ACC112 (cell line): ENCODE measurements around the gene COL11A2.

ENCODE experiments used
- H2AFZ ChIP-seq: fragments of 200-600 bp; sonication (generic); one replicate; pipeline ENCODE4 v1.6.0; 2017; ENCODE audit warnings: antibody characterized with exemption, low read length; ENCODE audit not compliant: unreplicated experiment
- H3K27ac ChIP-seq: fragments of 200-600 bp; sonication (generic); 2 replicates; pipeline ENCODE4 v1.5.1; 2014; ENCODE audit warnings: low read depth, mild to moderate bottlenecking, antibody characterized with exemption, low read length, moderate library complexity
- H3K27me3 ChIP-seq: fragments of 200-600 bp; sonication (generic); 2 replicates; pipeline ENCODE4 v1.6.1; 2014; ENCODE audit warnings: mild to moderate bottlenecking, antibody characterized with exemption, low read length, moderate library complexity, mixed read lengths; ENCODE audit not compliant: insufficient read depth
- H3K36me3 ChIP-seq: fragments of 200-600 bp; sonication (generic); 2 replicates; pipeline ENCODE4 v1.6.1; 2016; ENCODE audit warnings: mild to moderate bottlenecking, antibody characterized with exemption, low read length, moderate library complexity, mixed read lengths; ENCODE audit not compliant: insufficient read depth
- H3K4me1 ChIP-seq: fragments of 200-600 bp; sonication (generic); one replicate; pipeline ENCODE4 v1.6.1; 2016; ENCODE audit warnings: low read length, mixed read lengths; ENCODE audit not compliant: insufficient read depth, unreplicated experiment, control insufficient read depth
- H3K4me3 ChIP-seq: fragments of 200-600 bp; sonication (generic); 2 replicates; pipeline ENCODE4 v1.5.1; 2014; ENCODE audit warnings: mild to moderate bottlenecking, low read depth, low read length
- H3K79me2 ChIP-seq: fragments of 200-600 bp; sonication (generic); one replicate; pipeline ENCODE4 v1.6.0; 2016; ENCODE audit warnings: low read length; ENCODE audit not compliant: control insufficient read depth, unreplicated experiment, insufficient read depth

COL11A2 gene

GRCh38 chr6:33171016-33171879 lies 21.0 kb downstream of the COL11A2 start:
- Histone ChIP-seq H2AFZ (no peak overlapping the region), H3K27me3 (no peaks in the 10 kb centered on the region), H3K4me3 (no peak overlapping the region), H3K4me1 (peaks cover 3% of the 10 kb centered on the region), H3K36me3 (no peaks in the 10 kb centered on the region), H3K27ac (no peak overlapping the region), H3K79me2 (no peaks in the 10 kb centered on the region)

- H3K27me3 ChIP-seq, result no peaks in the 10 kb centered on the region
- no peak overlapping the region for H3K27ac ChIP-seq
- no peak overlapping the region for H3K4me3 ChIP-seq
- no peak overlapping the region for H2AFZ ChIP-seq
- H3K79me2 ChIP-seq, result no peaks in the 10 kb centered on the region
- peaks cover 3% of the 10 kb centered on the region for H3K4me1 ChIP-seq
- no peaks in the 10 kb centered on the region for H3K36me3 ChIP-seq
Measured at GRCh38 chr6:33170176-33171015, 21.9 kb downstream of the COL11A2 start.

- Histone ChIP-seq H2AFZ (no peak overlapping the region), H3K27me3 (no peaks in the 10 kb centered on the region), H3K4me3 (no peak overlapping the region), H3K4me1 (peaks cover 3% of the 10 kb centered on the region), H3K27ac (no peak overlapping the region), H3K79me2 (no peaks in the 10 kb centered on the region), H3K36me3 (no peaks in the 10 kb centered on the region)
Measured at GRCh38 chr6:33169291-33170175, 22.7 kb downstream of the COL11A2 start.

- no peaks in the 10 kb centered on the region for H3K36me3 ChIP-seq
Measured at GRCh38 chr6:33168639-33169038, 23.6 kb downstream of the COL11A2 start.

GRCh38 chr6:33168284-33168601 lies 24.0 kb downstream of the COL11A2 start:
- Histone ChIP-seq H3K36me3 (no peaks in the 10 kb centered on the region), H3K27ac (no peak overlapping the region), H3K4me1 (peaks cover 3% of the 10 kb centered on the region), H3K79me2 (no peaks in the 10 kb centered on the region), H3K4me3 (no peak overlapping the region), H3K27me3 (no peaks in the 10 kb centered on the region), H2AFZ (no peak overlapping the region)

More at GRCh38 chr6:33168639-33169038, 23.6 kb downstream of the COL11A2 start:
- H3K4me1 ChIP-seq, result peaks cover 3% of the 10 kb centered on the region
- no peaks in the 10 kb centered on the region for H3K27me3 ChIP-seq
- H3K79me2 ChIP-seq, result no peaks in the 10 kb centered on the region
- H2AFZ ChIP-seq, result no peak overlapping the region
- no peak overlapping the region for H3K27ac ChIP-seq
- H3K4me3 ChIP-seq, result no peak overlapping the region

- H2AFZ ChIP-seq, result no peak overlapping the region
- no peaks in the 10 kb centered on the region for H3K79me2 ChIP-seq
- H3K36me3 ChIP-seq, result no peaks in the 10 kb centered on the region
- no peak overlapping the region for H3K27ac ChIP-seq
- no peak overlapping the region for H3K4me3 ChIP-seq
- no peaks in the 10 kb centered on the region for H3K27me3 ChIP-seq
- peaks cover 3% of the 10 kb centered on the region for H3K4me1 ChIP-seq
Measured at GRCh38 chr6:33167374-33168283, 24.6 kb downstream of the COL11A2 start.

- H3K27me3 ChIP-seq, result no peaks in the 10 kb centered on the region
- H3K36me3 ChIP-seq, result no peaks in the 10 kb centered on the region
- H3K79me2 ChIP-seq, result no peaks in the 10 kb centered on the region
- no peak overlapping the region for H3K27ac ChIP-seq
- no peak overlapping the region for H2AFZ ChIP-seq
- H3K4me1 ChIP-seq, result peaks cover 10% of the 10 kb centered on the region
- no peak overlapping the region for H3K4me3 ChIP-seq
Measured at GRCh38 chr6:33166811-33167210, 25.5 kb downstream of the COL11A2 start.

GRCh38 chr6:33166363-33166762 lies 25.9 kb downstream of the COL11A2 start:
- Histone ChIP-seq H3K4me1 (peaks cover 10% of the 10 kb centered on the region), H3K27ac (no peak overlapping the region), H3K4me3 (no peak overlapping the region), H3K79me2 (no peaks in the 10 kb centered on the region), H3K27me3 (no peaks in the 10 kb centered on the region), H2AFZ (no peak overlapping the region), H3K36me3 (no peaks in the 10 kb centered on the region)

- Histone ChIP-seq H3K79me2 (no peaks in the 10 kb centered on the region), H3K27me3 (no peaks in the 10 kb centered on the region), H3K27ac (no peak overlapping the region), H2AFZ (no peak overlapping the region), H3K36me3 (no peaks in the 10 kb centered on the region), H3K4me3 (no peak overlapping the region), H3K4me1 (peaks cover 14% of the 10 kb centered on the region)
Measured at GRCh38 chr6:33165581-33166258, 26.5 kb downstream of the COL11A2 start.
